ENCODE measurements around the gene NCF2.
"Not testable (repeated sequence)": the region's sequence is repeated elsewhere in the genome, so short reads cannot be mapped to it uniquely, and the experiment has no call there.

The NCF2 gene, protein sequence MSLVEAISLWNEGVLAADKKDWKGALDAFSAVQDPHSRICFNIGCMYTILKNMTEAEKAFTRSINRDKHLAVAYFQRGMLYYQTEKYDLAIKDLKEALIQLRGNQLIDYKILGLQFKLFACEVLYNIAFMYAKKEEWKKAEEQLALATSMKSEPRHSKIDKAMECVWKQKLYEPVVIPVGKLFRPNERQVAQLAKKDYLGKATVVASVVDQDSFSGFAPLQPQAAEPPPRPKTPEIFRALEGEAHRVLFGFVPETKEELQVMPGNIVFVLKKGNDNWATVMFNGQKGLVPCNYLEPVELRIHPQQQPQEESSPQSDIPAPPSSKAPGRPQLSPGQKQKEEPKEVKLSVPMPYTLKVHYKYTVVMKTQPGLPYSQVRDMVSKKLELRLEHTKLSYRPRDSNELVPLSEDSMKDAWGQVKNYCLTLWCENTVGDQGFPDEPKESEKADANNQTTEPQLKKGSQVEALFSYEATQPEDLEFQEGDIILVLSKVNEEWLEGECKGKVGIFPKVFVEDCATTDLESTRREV

DNA sequence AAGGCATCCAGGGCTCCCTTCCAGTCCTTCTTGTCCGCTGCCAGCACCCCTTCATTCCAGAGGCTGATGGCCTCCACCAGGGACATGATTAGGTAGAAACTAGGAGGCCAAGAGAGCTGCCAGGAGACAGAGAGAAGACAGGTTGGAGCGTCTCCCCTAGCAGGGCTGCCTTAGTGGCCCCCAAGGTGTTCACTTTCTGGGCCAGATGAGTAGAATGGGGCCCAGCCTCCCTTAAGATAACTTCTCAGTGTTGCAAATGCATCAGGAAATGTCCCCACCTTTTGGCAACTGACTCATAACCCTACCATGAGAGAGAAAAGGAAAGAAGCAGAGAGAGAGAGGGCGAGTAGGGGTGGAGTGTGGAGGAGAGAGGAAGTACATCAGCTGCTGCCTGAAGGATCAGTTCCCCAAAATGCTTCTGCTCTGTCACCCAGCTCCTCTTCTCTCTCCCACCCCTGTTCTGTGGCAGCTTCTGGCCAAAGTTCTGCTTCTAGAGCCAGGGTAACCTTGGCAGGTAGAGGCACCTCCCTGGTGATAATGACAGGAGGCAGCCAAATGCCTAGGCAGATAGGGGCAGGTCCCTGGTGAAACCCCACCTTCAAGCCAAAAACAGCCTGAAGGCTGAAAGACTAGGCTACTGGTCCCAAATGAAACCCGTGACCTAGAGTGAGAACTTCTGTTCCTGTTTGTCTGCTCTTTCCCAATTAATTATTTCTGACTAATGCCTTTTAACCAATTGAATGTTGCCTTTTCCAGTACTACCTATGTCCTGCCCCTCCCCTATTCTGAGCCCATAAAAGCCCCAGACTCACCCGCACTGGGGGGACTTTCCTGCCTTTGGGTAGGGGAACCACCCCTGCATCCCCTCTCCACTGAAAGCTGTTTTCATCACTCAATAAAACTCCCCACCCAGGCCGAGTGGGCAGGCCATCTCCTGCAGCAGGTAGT is at the start of gene NCF2:
Gene NCF2 (minus strand): TSS at position 216 of the 948 bp plus-strand sequence. CDS start 130 bp downstream, at position 86.
- peak; percentile 37 to 80 for DNase-seq

DNA sequence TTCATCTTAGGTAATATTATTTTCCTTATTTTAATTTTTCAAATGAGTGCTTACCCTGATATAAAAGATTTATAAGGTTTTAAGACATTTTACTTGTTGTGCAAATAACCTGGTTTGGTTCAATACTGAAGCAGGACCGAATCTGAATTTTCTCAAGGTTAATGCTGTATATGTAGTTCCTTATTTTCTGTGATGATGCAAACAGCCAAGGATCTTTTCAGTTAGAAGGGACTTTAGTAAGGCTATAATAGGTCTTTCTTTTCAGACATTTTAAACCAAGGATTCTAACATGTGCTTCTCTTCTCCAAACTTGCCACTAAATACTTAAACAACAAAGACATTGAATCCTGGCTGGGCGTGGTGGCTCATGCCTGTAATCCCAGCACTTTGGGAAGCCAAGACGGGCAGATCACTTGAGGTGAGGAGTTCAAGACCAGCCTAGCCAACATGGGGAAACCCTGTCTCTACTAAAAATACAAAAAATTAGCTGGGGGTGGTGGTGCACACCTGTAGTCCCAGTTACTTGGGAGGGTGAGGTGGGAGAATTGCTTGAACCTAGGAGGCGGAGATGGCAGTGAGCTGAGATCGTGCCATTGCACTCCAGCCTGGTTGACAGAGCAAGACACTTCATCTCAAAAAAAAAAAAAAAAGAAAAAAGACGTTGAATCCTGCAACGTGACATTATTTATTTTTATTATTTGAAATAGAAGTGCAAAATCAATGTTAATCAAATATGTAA is 48.6 kb upstream of the NCF2 start:
- no peak for DNase-seq

DNA sequence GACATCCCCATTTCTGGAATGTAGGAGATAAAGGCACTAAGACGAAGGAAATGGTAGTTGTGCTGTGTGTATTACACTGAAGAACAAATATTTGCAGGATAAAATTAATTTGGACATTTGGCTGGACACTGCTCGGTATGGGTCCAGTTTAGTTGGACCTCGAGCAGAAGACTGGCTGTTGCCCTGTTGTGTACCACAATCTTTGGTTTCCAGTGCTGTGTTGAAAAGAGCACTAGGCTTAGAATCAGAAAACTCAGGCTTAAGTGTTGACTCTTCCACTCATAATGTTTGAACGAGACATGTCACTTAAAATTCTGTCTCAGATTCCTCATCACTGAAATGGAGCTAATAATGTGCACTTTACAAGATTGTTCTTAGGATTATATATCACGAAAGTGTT is 46.5 kb upstream of the NCF2 start:
- no peak for DNase-seq

DNA sequence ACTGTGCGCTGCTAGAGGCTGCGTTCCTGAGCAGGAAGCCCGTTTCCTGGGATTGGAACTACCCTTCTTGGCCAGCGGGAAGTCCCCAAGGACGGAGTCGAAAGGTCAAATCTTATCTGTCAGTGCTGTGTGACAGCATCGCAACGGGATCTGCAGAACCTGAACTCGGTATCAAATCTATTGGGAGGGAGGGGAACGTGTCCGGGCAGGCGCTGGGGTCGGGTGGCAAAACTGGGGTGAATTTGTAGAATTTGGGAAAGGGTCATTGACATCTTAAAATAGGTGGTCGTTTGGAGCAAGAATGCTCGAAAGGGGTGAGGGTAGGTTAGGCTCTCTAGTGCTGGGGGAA is 46.0 kb upstream of the NCF2 start:
- DNase-seq = no peak

DNA sequence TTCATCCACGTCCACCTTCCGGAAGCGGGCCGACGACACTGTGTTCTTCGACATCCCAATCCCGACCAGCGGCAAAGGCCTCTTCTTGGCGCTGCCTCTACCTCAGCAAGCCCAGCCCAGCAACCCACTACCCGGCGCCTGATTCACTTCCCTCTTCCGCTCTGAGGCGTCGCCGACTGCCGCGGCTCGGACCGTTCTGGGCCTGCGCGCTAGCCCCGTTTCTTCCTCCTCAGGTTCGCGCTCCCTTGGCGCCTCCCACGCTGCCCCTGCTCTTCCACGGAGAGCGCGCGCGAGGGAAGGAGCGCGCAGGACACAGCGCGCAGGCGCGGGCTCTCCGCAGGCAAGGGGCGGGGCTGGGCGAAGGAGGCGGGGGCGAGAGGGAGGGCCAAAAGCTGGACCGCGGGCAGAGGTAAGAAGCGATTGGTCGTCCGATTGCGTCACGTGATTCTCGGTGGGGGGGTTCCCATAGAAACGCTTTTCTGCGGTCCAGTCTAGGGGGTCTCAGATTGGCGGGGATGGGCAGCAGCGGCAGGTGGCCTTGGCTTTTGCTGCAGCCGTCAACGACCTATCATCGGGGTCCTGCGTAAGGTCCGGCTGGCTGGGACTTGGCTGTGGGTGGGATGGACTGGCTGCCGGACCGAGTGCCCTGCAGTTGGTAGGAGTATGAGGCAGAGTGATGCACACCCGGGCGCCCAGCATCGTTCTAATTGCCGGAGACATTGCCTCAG is 45.5 kb upstream of the NCF2 start, which contains the start of gene ARPC5:
Gene ARPC5 (minus strand): TSS at position 178 of the 728 bp plus-strand sequence. CDS start 124 bp downstream, at position 54.
- DNase-seq = peak; percentile 97 to 98

DNA sequence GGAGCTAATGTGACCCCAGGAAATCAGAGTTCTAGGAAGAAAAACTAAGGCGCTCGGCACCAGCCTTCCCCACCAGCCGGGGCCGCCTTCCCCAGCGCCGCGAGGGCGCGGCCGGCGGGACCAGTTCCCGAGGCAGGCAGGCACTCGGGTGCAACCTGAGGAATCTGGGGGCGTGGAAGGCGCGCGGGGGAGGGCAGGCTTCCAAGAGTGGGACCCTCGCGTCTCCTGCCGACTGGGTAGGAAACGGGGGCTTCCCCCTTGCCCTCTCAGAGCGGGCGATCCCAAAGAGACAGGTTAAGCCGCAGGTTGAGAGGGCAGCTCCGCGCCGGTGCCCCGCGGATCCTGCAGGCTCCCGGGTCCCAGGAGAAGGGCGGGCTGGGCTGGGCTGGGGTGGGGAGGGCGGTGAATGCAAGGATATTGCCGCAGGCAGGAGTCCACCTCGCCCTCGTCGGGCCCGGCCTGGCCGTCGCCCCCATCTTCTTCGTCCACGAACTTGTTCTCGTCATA is 44.9 kb upstream of the NCF2 start:
- no peak for DNase-seq

DNA sequence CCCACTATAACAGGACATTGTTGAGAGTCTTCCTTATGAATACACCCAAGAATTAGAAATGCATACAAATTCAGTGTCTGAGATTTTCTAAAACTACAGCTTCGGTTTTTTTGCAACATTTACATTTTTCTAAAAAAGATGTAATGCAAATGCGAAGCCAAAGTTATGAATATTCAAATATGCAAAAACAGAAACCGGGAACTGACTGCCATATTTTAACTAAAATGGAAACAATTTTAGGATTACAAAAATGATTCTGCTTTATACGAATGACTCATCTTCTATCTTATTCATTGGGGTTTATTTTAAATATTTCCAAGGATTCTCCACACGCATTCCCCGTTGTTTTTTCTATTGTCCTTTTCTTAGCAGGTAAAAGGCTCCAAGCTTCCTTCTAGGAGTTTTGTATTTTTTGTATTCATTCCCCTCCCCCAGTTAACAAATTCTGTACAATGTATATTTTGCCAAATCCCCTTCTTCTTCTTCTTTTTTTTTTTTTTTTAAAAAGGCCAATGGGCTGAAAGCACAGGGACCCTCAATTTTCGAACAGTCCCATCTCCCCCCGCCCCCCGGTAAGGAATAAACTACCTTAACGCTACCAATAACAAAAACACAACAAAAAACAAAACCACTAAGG is 44.3 kb upstream of the NCF2 start:
- no peak for DNase-seq

DNA sequence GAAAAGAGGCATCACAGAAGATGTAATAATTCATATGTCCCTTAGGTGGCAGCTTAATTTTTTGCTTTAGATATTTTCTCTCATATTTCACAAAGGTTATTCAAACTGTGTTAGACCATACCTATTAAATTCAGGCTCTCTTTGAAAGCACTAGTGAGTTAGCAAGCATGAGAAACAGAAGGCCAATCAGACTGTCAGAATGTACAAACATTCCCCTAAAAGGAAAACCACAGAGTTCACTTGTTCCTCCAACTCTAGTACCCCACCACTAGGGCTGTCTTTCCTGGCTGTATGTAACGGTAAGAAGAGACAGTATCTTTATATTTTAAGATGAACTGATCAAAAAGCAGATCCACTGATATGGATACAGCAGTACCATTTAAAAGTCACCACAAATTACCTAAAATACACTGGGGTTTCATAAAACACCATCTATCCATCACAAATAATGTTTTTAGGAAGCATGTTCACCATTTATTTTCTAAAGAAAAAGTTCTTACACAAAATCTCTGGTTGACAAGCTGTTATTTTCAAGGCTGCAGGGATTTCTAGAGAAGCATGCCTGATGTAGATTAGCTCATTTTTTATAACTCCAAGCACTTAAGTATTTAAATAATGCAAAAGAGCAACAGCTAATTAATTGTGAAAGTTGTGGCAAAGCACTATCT is 43.6 kb upstream of the NCF2 start:
- peak in 1 of 2 donors; percentile 69 for DNase-seq

DNA sequence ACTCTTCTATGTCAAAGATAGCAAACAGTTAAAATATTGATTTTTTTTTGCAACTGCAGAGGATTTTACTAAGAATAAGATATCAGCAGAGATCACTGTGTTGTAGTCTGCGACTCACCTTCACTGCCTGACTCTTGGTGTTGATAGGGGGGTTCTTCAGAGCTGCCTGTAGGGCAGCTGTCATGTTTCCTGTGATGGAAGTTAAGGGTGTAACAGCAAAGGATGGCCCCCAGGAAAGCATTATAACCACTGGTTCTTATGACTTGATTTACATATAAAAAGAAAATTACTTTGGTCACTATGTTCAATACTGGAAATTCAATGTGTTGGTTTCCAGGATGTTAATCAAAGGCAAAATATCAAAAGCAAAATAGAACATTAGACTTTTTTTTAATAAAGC is 42.7 kb upstream of the NCF2 start:
- DNase-seq = peak in 1 of 2 donors; percentile 15

DNA sequence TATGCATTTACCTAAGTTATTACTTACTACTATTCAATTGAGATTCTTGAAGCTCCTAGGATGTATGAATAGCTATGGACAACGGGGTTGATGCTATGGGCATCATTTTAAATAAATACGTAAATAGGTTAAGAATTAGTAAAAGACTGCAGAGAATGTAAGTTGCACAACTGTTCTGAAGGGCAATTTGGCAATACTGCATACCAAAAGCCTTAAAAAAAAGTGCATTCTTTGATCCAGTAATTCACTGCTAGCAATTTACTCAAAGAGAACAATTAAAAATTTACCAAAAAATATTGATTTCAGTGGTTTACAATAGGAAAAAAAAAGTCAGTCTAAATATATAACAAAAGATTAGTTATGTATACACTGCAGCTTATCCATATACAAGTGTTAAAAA is 41.9 kb upstream of the NCF2 start:
- DNase-seq = no peak

DNA sequence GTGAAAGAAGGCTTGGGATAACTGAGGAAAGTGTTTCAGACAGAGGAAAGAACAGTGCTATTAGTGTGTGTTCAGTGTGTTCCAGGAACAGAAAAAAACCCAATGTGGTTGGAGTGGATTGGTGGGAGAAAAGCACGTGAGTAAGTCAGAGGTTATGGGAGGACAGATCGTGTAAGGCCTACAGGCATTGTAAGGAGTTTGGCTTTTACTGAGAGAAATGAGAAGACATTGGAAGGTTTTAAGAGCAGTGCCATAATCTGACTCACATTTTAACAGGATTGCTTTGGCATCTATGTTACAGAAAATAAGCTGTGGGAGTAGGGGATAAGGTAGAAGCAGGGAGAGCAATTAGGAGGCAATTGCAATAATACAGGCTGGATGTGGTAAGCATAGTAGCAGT is 40.5 kb upstream of the NCF2 start:
- DNase-seq = no peak

DNA sequence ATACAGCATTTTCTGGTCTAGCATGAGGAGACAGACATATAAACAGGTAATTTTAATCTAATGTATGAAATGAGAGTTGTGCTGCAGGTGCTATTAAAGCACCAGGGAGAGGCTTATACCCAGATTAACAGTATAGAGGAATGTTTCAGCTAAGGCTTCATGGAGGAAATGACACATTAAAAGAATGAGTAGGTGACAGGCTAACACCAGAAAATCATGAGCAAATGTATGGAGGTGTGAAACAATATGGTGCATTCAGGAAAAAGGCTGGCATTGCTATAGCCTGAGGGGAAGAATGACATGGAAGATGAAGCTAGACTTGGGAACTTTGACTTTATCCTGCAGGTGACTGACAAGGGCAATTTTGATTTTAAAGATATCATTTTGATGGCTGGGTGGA is 38.3 kb upstream of the NCF2 start:
- no peak for DNase-seq

DNA sequence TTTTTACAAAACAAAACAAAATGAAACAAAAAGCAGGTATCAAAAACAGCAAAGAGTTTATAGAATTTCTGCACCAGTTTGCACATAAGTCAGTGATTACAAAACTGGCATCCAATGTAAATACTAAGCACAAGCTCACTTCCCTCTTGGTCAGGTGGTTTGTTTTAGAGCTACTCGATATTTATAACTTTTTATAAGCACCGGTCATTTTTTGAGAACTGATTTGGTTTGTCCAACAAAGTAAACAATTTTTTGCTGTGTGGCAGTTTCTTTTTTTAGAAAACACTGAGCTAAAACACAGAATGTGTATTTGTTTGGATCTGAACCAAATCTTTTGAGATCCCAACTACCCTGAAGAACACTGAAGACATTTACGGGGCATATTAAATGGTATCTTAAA is 36.0 kb upstream of the NCF2 start:
- not testable (repeated sequence) for DNase-seq

DNA sequence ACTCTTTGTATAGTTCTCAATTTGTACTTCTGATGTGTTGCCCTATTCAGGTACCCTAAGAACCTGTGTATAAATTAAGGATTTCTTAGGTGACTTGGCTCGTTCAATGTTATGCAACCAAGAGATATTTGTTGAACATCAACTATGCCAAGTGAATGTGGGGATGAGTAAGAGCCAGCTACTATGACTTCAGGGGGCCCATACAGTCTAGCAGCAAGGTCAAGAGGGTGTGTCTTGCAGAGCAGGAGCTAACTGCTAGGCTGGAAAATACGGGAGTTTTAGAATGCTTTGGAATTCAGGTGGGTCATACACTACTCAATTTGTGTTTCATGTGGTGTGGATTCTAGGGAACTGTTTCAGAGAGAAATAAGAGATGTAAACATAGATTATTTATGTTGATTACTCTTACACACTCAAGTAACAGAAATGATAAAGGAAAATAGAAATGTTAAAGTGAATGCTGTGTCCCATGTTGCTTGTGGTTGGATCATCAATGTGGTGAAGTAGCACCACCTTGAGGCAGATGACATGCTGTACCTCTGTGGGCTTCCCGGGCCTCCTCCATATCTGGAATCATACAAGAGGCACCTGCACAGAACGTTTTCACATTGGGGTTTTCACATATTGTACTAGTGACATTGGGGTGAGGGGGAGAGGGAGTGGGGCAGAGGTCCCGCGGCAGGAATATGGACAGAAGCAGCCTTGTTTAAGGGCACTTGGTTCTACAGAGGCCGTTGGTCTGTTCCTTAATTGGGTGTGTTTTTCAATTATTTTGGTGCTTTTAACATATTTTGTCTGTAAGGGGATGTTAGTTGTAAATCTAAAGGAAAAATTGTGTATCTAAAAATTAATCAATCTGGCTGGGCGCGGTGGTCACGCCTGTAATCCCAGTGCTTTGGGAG is 32.9 kb upstream of the NCF2 start:
- peak; percentile 57 to 60 for DNase-seq

DNA sequence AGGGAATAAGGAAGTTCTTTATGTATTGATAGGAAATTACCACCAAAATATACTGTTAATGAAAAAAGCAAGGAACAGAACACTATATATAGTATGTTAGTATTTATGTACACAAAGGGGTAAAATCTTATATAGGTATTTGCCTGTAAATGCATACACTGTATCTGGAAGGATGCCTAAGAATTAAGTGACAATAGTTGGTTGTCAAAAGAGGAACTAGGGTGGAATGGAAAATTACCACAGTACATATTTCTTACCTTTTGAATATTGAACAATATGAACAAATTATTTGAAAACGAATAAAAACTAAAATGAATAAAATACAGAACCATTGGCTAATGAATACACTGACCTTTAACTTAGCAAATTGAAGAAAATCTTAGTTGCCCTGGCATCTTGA is 31.8 kb upstream of the NCF2 start:
- DNase-seq = no peak

DNA sequence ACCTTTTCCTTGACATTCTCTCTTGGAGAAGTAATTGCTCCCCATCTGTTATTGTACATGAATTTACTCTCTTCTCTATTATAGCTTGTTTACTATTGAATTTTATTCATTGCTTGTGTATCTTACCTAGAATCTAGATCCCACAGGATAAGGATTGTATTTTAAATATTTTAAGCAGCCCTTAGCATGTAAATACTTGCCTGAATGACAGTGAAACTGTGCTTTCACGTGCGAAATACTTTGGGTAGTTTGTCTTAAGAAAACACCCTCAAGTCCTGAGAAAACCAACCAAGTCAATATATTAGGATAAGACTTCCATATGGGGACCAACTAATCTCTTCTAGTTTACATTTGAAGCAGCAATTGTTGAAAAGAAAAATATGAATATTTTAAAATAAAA is 30.1 kb upstream of the NCF2 start:
- DNase-seq = no peak

DNA sequence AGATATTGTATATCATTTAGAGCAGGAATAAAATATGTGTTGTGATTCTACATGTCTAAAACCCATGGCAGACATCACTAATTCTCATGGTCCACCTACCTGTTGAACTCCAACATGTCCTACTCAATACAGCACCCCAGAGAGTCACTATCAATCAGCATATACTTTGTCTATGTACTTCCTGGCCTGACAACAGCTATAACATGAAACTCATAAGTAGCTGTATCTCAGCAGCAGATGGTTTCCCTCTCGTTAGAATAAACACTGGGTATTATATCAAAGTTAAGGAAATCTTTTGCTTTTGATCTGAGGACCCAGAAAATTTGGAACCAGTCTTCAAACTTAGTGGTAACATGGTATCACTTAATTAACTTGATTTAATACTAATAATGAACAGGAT is 29.5 kb upstream of the NCF2 start:
- no peak for DNase-seq

DNA sequence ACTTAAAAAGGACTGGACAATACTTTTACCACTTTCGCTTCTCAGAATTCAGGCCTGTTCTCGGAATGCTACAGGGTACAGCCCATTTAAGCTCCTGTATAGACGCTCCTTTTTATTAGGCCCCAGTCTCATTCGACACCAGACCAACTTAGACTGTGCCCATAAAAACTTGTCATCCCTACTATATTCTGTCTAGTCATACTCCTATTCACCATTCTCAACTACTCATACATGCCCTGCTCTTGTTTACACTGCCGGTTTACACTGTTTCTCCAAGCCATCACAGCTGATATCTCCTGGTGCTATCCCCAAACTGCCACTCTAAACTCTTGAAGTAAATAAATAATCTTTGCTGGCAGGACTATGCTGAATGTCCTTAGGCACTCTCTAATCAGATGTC is 27.9 kb upstream of the NCF2 start:
- DNase-seq = not testable (repeated sequence)

DNA sequence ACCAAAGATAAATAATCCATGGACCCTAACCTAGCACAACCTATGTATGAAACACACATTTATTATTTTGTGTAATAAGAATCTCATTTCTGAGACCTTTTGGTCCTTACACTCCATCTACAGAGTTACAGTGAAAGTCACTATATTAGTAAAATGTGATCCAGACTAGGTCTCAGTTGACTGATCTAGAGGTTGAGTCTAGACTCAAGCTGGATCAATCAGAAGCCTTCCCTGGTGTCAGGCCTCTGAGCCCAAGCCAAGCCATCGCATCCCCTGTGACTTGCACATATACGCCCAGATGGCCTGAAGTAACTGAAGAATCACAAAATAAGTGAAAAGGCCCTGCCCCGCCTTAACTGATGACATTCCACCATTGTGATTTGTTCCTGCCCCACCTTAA is 22.7 kb upstream of the NCF2 start:
- DNase-seq = not testable (repeated sequence)

DNA sequence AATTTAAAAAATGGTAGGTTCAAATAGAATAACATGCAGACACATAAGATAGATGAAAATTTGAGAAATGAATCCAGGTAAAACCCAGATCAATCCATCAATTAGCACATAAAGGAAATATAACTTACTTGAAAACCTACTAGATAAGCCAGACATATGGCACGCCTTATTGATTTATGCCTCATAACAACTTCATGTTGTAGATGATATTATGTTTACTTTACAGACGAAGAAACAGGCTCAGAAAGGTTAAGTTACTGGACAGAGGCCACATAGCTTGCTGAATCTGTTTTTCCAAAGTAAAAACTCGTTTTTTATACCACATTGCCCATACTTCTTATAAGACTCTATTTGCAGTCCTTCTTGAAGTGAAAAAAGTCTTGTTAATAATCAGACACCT is 22.1 kb upstream of the NCF2 start:
- no peak for DNase-seq
